ENCODE measurements around the gene HECTD4. TPM values are rescaled to one million over a fixed set of nuclear protein-coding genes. Genes with fewer than 3 reads are reported as not detected.

HECTD4 gene
- total RNA-seq, 1 donor from 2014 or later = 63.3 TPM

DNA sequence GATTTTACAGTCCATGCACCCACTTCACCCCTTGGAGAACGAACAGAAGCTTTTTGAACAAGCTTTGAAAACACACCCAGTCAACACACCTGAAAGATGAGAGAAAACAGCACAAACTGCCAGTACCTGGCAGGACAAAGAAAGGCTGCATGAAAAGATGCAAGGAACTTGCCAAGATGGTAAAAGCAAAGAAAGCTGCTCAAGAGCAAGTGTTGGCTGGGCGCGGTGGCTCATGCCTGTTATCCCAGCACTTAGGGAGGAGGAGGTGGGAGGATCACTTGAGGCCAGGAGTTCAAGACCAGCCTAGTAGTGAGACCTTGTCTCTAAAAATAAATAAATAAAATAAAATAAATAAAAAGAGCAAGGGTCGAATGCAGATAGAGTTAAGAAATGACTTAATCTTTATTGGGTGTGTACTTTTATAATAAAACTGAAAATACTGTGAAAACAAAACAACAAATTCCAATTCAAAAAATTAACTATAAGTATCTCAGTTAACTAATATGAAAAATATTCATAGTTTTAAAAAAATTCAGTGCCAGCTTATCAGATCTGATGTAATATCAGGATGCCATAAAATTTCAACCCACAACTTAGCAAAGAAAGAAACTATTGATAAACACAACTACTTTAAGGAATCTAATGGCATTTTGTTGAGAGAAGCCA is 59.2 kb downstream of the HECTD4 start:
- TF ChIP-seq CTCF (IDR thresholded peaks at IDR 0.05) = no peak
- Mint-ChIP-seq H3K36me3 (ENCODE audit: unreplicated experiment) (peaks cover 5% of the 10 kb centered on the region), H3K27me3 (ENCODE audit: unreplicated experiment) (no peaks in the 10 kb centered on the region), H3K4me3 (ENCODE audit: unreplicated experiment) (no peak overlapping the region), H3K4me1 (ENCODE audit: unreplicated experiment) (peaks cover 5% of the 10 kb centered on the region), H3K9me3 (ENCODE audit: unreplicated experiment) (no peaks in the 10 kb centered on the region), H3K27ac (ENCODE audit: unreplicated experiment) (no peak overlapping the region)
- no peak for DNase-seq (ENCODE audit: extremely low spot score, unreplicated experiment)

DNA sequence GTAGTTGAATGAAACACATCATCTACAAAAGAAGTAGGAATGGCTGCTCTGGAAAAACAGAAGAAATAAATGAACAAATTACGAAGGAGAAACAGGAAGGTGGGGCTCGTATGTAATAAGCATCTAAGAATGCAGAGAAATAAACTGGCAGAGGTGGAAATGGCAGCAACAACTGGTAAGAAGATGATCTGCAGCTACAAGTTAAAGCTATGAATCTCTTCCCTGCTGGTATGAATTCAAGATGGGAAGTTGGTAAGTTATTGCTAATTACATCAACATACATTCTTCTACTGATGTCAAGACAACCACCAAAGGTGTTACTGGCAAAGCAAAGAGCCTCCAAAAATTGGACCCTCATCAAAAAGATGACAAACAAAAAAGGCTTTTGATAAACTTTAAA is 59.8 kb downstream of the HECTD4 start:
- Mint-ChIP-seq H3K27ac (ENCODE audit: unreplicated experiment) (no peak overlapping the region), H3K4me1 (ENCODE audit: unreplicated experiment) (peaks cover 5% of the 10 kb centered on the region), H3K9me3 (ENCODE audit: unreplicated experiment) (no peaks in the 10 kb centered on the region), H3K4me3 (ENCODE audit: unreplicated experiment) (no peak overlapping the region), H3K36me3 (ENCODE audit: unreplicated experiment) (peaks cover 5% of the 10 kb centered on the region), H3K27me3 (ENCODE audit: unreplicated experiment) (no peaks in the 10 kb centered on the region)
- TF ChIP-seq CTCF (IDR thresholded peaks at IDR 0.05) = no peak
- DNase-seq (ENCODE audit: extremely low spot score, unreplicated experiment) = no peak

DNA sequence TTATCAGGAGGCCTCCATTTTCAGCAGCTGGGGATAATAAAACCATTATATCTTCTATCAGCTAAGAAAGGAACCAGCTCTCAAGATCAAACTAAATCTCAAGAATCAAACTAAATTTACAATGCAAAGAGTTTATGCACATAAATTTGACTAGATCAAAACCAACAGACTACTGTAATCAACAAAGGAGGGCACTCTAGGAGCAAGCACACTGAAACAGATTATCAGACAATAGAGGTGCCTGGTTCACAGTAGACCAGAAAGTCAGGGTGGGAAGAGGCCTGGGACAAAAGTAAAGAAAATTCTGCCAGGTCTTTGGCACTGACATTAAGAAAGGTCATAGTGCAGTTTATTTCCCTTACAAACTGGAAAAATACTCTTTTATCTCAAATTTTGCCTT is 61.0 kb downstream of the HECTD4 start:
- H3K36me3 Mint-ChIP-seq (ENCODE audit: unreplicated experiment) = peaks cover 11% of the 10 kb centered on the region
- H3K4me3 Mint-ChIP-seq (ENCODE audit: unreplicated experiment) = no peak overlapping the region
- no peak for DNase-seq (ENCODE audit: extremely low spot score, unreplicated experiment)
- peaks cover 9% of the 10 kb centered on the region for H3K4me1 Mint-ChIP-seq (ENCODE audit: unreplicated experiment)
- H3K27ac Mint-ChIP-seq (ENCODE audit: unreplicated experiment) = no peak overlapping the region
- H3K9me3 Mint-ChIP-seq (ENCODE audit: unreplicated experiment) = no peaks in the 10 kb centered on the region
- TF ChIP-seq CTCF (IDR thresholded peaks at IDR 0.05) = no peak
- H3K27me3 Mint-ChIP-seq (ENCODE audit: unreplicated experiment) = no peaks in the 10 kb centered on the region

GRCh38 chr12:112319395-112319794 is 62.8 kb downstream of the HECTD4 start:
- H3K9me3 Mint-ChIP-seq (ENCODE audit: unreplicated experiment) = no peaks in the 10 kb centered on the region
- DNase-seq (ENCODE audit: extremely low spot score, unreplicated experiment) = no peak
- no peaks in the 10 kb centered on the region for H3K27me3 Mint-ChIP-seq (ENCODE audit: unreplicated experiment)
- no peak overlapping the region for H3K27ac Mint-ChIP-seq (ENCODE audit: unreplicated experiment)
- peaks cover 16% of the 10 kb centered on the region for H3K36me3 Mint-ChIP-seq (ENCODE audit: unreplicated experiment)
- TF ChIP-seq CTCF (IDR thresholded peaks at IDR 0.05) = no peak
- H3K4me3 Mint-ChIP-seq (ENCODE audit: unreplicated experiment) = no peak overlapping the region
- H3K4me1 Mint-ChIP-seq (ENCODE audit: unreplicated experiment) = peaks cover 9% of the 10 kb centered on the region

GRCh38 chr12:112317481-112317880 is 64.8 kb downstream of the HECTD4 start:
- TF ChIP-seq CTCF (IDR thresholded peaks at IDR 0.05) = no peak
- no peaks in the 10 kb centered on the region for H3K9me3 Mint-ChIP-seq (ENCODE audit: unreplicated experiment)
- H3K4me3 Mint-ChIP-seq (ENCODE audit: unreplicated experiment) = no peak overlapping the region
- H3K27ac Mint-ChIP-seq (ENCODE audit: unreplicated experiment) = no peak overlapping the region
- no peaks in the 10 kb centered on the region for H3K27me3 Mint-ChIP-seq (ENCODE audit: unreplicated experiment)
- no peak for DNase-seq (ENCODE audit: extremely low spot score, unreplicated experiment)
- H3K4me1 Mint-ChIP-seq (ENCODE audit: unreplicated experiment) = peaks cover 6% of the 10 kb centered on the region
- H3K36me3 Mint-ChIP-seq (ENCODE audit: unreplicated experiment) = peaks cover 22% of the 10 kb centered on the region
